HepG2 (cell line): ENCODE results near the gene ZFP36L2. TPM values are rescaled to one million over a fixed set of nuclear protein-coding genes. Genes with fewer than 3 reads are reported as not detected.
A peak's percentile ranks its signal among the peaks of the same experiment; 100 is the strongest.

ENCODE experiments used
- ARID4A ChIP-seq: sonication (generic); formaldehyde crosslinking; IDR thresholded peaks from 2 replicates; pipeline ENCODE4 v1.5.0; 2020; ENCODE audit warnings: mild to moderate bottlenecking, missing genetic modification reagents, borderline replicate concordance
- BHLHE40 ChIP-seq: IDR thresholded peaks from 2 replicates; pipeline ENCODE4 v1.6.1; 2011; ENCODE audit warnings: low read length, improper control_type of control experiment
- CREB3 ChIP-seq: sonication (generic); formaldehyde crosslinking; IDR thresholded peaks from 2 replicates; pipeline ENCODE4 v1.5.0; 2020; ENCODE audit warnings: missing genetic modification reagents
- GABPB1 ChIP-seq: IDR thresholded peaks from 2 replicates; pipeline ENCODE4 v1.6.1; 2016; ENCODE audit warnings: mild to moderate bottlenecking, missing genetic modification reagents, moderate library complexity, missing compliant biosample characterization
- GMEB2 ChIP-seq: IDR thresholded peaks from 2 replicates; pipeline ENCODE4 v1.6.1; 2016; ENCODE audit warnings: missing biosample characterization, missing genetic modification reagents, low read depth
- KDM4B ChIP-seq: sonication (generic); formaldehyde crosslinking; IDR thresholded peaks from 2 replicates; pipeline ENCODE4 v1.4.0; 2020; ENCODE audit warnings: missing genetic modification reagents
- KMT2B ChIP-seq: IDR thresholded peaks from 2 replicates; pipeline ENCODE4 v1.6.1; 2016; ENCODE audit warnings: missing genetic modification reagents, missing compliant biosample characterization
- MBNL3 ChIP-seq: fragments of 250-450 bp; sonication (Bioruptor Pico); conservative IDR thresholded peaks from 2 replicates; pipeline ENCODE4 v1.8.0; 2022; ENCODE audit warnings: mild to moderate bottlenecking, inconsistent platforms
- PAWR ChIP-seq: sonication (generic); formaldehyde crosslinking; IDR thresholded peaks from 2 replicates; pipeline ENCODE4 v1.4.0; 2020; ENCODE audit warnings: missing genetic modification reagents, mild to moderate bottlenecking, borderline replicate concordance
- SMAD1 ChIP-seq: sonication (generic); formaldehyde crosslinking; IDR thresholded peaks from 2 replicates; pipeline ENCODE4 v1.4.0; 2020; ENCODE audit warnings: missing genetic modification reagents, low read depth, mild to moderate bottlenecking, borderline replicate concordance
- TRIM22 ChIP-seq: fragments of 450-650 bp; IDR thresholded peaks from 2 replicates; pipeline ENCODE4 v1.6.1; 2017
- ZBTB38 ChIP-seq: sonication (generic); formaldehyde crosslinking; IDR thresholded peaks from 2 replicates; pipeline ENCODE4 v1.5.1; 2020; ENCODE audit warnings: mild to moderate bottlenecking, missing genetic modification reagents
- ZNF160 ChIP-seq: sonication (generic); formaldehyde crosslinking; IDR thresholded peaks from 2 replicates; pipeline ENCODE4 v1.8.0; 2022; ENCODE audit warnings: mild to moderate bottlenecking, inconsistent platforms, missing genetic modification reagents
- ZNF292 ChIP-seq: sonication (generic); formaldehyde crosslinking; IDR thresholded peaks from 2 replicates; pipeline ENCODE4 v1.8.1; 2022; ENCODE audit warnings: mild to moderate bottlenecking, low read depth, missing genetic modification reagents, borderline replicate concordance
- ZNF30 ChIP-seq: sonication (generic); formaldehyde crosslinking; IDR thresholded peaks from 2 replicates; pipeline ENCODE4 v1.5.0; 2020; ENCODE audit warnings: mild to moderate bottlenecking, missing genetic modification reagents
- ZNF383 ChIP-seq: sonication (generic); formaldehyde crosslinking; IDR thresholded peaks from 2 replicates; pipeline ENCODE4 v1.4.0; 2020; ENCODE audit warnings: missing genetic modification reagents, mild to moderate bottlenecking, borderline replicate concordance
- ZNF414 ChIP-seq: sonication (generic); formaldehyde crosslinking; IDR thresholded peaks from 2 replicates; pipeline ENCODE4 v1.5.0; 2020; ENCODE audit warnings: missing genetic modification reagents
- ZNF589 ChIP-seq: sonication (generic); formaldehyde crosslinking; conservative IDR thresholded peaks from 2 replicates; pipeline ENCODE4 v1.8.0; 2022; ENCODE audit warnings: mild to moderate bottlenecking, moderate library complexity, missing genetic modification reagents
- ZNF616 ChIP-seq: sonication (generic); formaldehyde crosslinking; IDR thresholded peaks from 2 replicates; pipeline ENCODE4 v1.5.0; 2020; ENCODE audit warnings: low read depth, mild to moderate bottlenecking, missing genetic modification reagents
- ZNF850 ChIP-seq: sonication (generic); formaldehyde crosslinking; conservative IDR thresholded peaks from 2 replicates; pipeline ENCODE4 v1.9.0; 2021; ENCODE audit warnings: mild to moderate bottlenecking, missing genetic modification reagents
- ZSCAN22 ChIP-seq: sonication (generic); formaldehyde crosslinking; IDR thresholded peaks from 2 replicates; pipeline ENCODE4 v1.4.0; 2020; ENCODE audit warnings: mild to moderate bottlenecking, missing genetic modification reagents
- polyA plus RNA-seq, 8 experiments: library from polyadenylated mRNA; depleted of rRNA in 3 of 8; stranded (reverse) in 7 of 8; unstranded in 1 of 8; fragments of >200 nt; fragmentation: Illumina TruSeq in 4 of 8; extraction: Trizol in 4 of 8; gene quantifications; 2 replicates each; pipeline versions ENCODE4 v1.2.1 to v1.2.3, GENCODE V29; 2011 to 2016; ENCODE audit warnings: low read depth in 4 of 8, missing spikeins in 1 of 8, mixed read lengths in 1 of 8; ENCODE audit not compliant: insufficient read depth in 1 of 8
- total RNA-seq, 5 experiments: library from RNA; depleted of rRNA; stranded (reverse); fragments of >200 nt; fragmentation: Illumina TruSeq; extraction: Trizol; gene quantifications; 2 replicates each; pipeline ENCODE4 v1.2.3, GENCODE V29; 2016; ENCODE audit warnings: low read depth in 1 of 5

Gene ZFP36L2
- total and polyA plus RNA-seq, 2 of the 13 experiments (the other 11 are each of a cell fraction or from before 2014, with no cell fraction given) = 11.2 to 21.8 TPM

GRCh38 chr2:43258547-43259156 lies 32.2 kb upstream of the ZFP36L2 start (continued):
- TF ChIP-seq TRIM22 (no peak), ZNF292 (CRISPR knock-in tag) (peak; percentile 75; the same call in 1 of the 2 replicates), ZNF383 (CRISPR knock-in tag) (no peak), ZBTB38 (CRISPR knock-in tag) (no peak), PAWR (CRISPR knock-in tag) (no peak), ARID4A (no peak; the same call in 1 of the 2 replicates), ZNF160 (CRISPR knock-in tag) (no peak; the same call in 1 of the 2 replicates), ZNF850 (CRISPR knock-in tag) (no peak), ZNF414 (peak; percentile 78; the same call in 1 of the 2 replicates), CREB3 (no peak), GABPB1 (CRISPR knock-in tag) (no peak), ZNF616 (CRISPR knock-in tag) (no peak), ZSCAN22 (CRISPR knock-in tag) (0 out of 2 replicates have a peak, but pooled peaks have one; percentile 34), ZNF30 (no peak), MBNL3 (CRISPR knock-in tag) (no peak), KMT2B (no peak), BHLHE40 (no peak), SMAD1 (no peak), GMEB2 (no peak), KDM4B (peak; percentile 15; the same call in 1 of the 2 replicates), ZNF589 (CRISPR knock-in tag) (no peak)
